Type B pancreatic cell (in vitro differentiated cells): ENCODE results near the gene NOS1AP. TPM values are rescaled to one million over a fixed set of nuclear protein-coding genes. Genes with fewer than 3 reads are reported as not detected.

Experiments used
- DNase-seq: peaks from one replicate; pipeline ENCODE4 v3.0.0; 2021; ENCODE audit warnings: mixed read lengths; ENCODE audit not compliant: unreplicated experiment; ENCODE audit errors: extremely low spot score
- H3K27ac Mint-ChIP-seq: 2 replicates; pipeline ENCODE4 v1.8.0; 2021; ENCODE audit warnings: mild to moderate bottlenecking, mixed read lengths
- H3K27me3 Mint-ChIP-seq: 2 replicates; pipeline ENCODE4 v1.8.0; 2021; ENCODE audit warnings: mixed read lengths
- H3K36me3 Mint-ChIP-seq: 2 replicates; pipeline ENCODE4 v1.8.0; 2021; ENCODE audit warnings: mixed read lengths
- H3K4me1 Mint-ChIP-seq: one replicate; pipeline ENCODE4 v1.8.0; 2021; ENCODE audit warnings: mixed read lengths; ENCODE audit not compliant: unreplicated experiment
- H3K4me3 Mint-ChIP-seq: 2 replicates; pipeline ENCODE4 v1.8.0; 2021; ENCODE audit warnings: mild to moderate bottlenecking, mixed read lengths
- H3K9me3 Mint-ChIP-seq: 2 replicates; pipeline ENCODE4 v1.8.0; 2021; ENCODE audit warnings: mixed read lengths
- total RNA-seq: library from RNA; stranded (reverse); gene quantifications from 2 replicates; pipeline ENCODE4 v1.2.1, GENCODE V29; 2021; ENCODE audit warnings: low replicate concordance
- TF ChIP-seq, protein P1 (sequence below): fragments of 200-600 bp; sonication (generic); conservative IDR thresholded peaks from 2 replicates; pipeline ENCODE4 v1.5.0; 2021; ENCODE audit warnings: antibody characterized with exemption, mild to moderate bottlenecking

The NOS1AP gene
- total RNA-seq, 1 donor from 2014 or later, result 10.4 TPM

DNA sequence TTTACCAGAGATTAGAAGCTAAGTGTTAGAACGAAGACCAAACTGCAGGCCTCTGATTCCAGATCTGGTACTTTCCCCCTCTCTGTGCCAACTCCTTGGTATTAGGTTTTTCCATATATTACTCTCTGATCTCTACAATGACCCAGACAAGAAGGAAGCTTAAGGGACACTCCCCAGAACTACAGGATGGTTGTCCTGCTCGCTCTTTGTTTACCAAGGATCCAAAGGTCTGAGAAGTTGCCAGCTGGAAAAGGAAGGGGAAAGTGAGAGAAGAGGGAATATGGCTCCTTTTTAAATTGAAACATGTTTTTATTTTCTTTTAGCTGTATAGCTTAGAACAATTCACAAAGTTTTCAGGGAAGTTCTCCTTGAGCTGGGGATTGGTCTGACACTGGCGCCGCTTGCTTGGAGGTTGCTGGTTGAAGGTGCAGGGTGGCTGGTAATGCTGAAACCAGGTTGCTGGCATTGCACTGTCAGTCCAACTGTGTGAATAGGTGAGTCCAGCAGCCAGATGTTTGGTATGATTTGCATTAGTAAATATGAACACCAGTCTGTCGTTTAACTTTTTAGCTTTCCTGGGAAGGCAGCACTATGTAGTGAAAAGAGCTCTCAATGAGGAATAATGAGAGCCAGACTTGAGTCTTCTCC lies 89.3 kb downstream of the NOS1AP start:
- Mint-ChIP-seq H3K36me3 (peaks cover 5% of the 10 kb centered on the region), H3K27ac (no peak overlapping the region), H3K4me3 (no peak overlapping the region), H3K4me1 (peaks cover 19% of the 10 kb centered on the region), H3K27me3 (no peaks in the 10 kb centered on the region), H3K9me3 (peaks cover 4% of the 10 kb centered on the region)
- TF ChIP-seq, protein P1, sequence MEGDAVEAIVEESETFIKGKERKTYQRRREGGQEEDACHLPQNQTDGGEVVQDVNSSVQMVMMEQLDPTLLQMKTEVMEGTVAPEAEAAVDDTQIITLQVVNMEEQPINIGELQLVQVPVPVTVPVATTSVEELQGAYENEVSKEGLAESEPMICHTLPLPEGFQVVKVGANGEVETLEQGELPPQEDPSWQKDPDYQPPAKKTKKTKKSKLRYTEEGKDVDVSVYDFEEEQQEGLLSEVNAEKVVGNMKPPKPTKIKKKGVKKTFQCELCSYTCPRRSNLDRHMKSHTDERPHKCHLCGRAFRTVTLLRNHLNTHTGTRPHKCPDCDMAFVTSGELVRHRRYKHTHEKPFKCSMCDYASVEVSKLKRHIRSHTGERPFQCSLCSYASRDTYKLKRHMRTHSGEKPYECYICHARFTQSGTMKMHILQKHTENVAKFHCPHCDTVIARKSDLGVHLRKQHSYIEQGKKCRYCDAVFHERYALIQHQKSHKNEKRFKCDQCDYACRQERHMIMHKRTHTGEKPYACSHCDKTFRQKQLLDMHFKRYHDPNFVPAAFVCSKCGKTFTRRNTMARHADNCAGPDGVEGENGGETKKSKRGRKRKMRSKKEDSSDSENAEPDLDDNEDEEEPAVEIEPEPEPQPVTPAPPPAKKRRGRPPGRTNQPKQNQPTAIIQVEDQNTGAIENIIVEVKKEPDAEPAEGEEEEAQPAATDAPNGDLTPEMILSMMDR, result no peak
- no peak for DNase-seq

DNA sequence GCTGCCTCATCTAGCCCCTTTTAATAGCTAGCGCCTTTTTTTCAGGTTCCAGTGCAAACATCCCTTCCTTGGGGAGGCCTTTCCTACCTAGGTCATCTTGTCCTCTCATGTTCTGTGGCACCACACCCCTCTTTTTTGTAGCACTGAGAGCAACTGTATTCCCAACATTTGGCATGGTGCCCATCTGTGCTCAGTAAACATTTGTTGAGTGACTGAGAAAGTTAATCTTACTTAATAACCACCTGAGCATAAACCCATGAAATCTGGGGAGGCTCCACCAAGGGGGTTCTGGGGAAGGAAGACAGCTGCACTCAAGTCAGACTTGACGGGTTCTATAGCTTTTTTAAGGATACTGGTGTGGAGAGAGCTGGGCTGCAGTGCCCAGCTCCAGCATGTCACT lies 90.0 kb downstream of the NOS1AP start:
- no peak for DNase-seq
- peaks cover 4% of the 10 kb centered on the region for H3K9me3 Mint-ChIP-seq
- no peak overlapping the region for H3K27ac Mint-ChIP-seq
- no peaks in the 10 kb centered on the region for H3K27me3 Mint-ChIP-seq
- peaks cover 4% of the 10 kb centered on the region for H3K36me3 Mint-ChIP-seq
- TF ChIP-seq, protein P1, result no peak
- peaks cover 22% of the 10 kb centered on the region for H3K4me1 Mint-ChIP-seq
- no peak overlapping the region for H3K4me3 Mint-ChIP-seq

DNA sequence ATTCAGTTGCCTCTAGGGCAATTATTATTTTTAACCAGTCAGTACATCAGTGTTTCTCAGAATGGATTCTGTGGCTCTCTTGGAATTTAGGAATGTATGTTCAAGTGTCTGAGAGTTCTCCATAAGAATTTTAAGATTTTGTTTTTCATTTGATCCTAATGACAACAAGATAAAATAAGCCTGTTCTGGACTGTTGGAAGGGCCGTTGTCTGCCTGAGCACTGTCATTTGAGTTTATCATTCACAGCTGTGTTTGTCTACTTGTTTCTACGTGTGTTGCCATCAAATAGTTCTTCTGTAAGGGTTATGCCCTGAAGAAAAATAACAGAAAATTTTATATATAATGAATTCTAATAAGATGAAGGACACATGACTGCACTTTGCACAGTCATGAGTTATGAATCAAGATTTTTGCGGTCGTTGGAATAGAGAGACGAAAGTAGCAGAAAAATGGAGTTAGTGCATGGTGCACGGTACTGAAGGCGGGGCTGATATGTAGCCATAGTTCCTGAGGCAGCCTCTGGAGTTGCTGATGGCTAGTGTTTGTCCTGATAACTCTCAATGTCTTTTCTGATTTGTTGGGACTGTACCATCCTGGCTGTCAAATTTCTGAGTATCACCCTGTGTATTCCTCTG lies 92.5 kb downstream of the NOS1AP start:
- peaks cover 3% of the 10 kb centered on the region for H3K36me3 Mint-ChIP-seq
- H3K27ac Mint-ChIP-seq, result no peak overlapping the region
- TF ChIP-seq, protein P1, result no peak
- H3K4me3 Mint-ChIP-seq, result no peak overlapping the region
- H3K27me3 Mint-ChIP-seq, result peaks cover 4% of the 10 kb centered on the region
- peaks cover 4% of the 10 kb centered on the region for H3K9me3 Mint-ChIP-seq
- H3K4me1 Mint-ChIP-seq, result peaks cover 31% of the 10 kb centered on the region
- no peak for DNase-seq

DNA sequence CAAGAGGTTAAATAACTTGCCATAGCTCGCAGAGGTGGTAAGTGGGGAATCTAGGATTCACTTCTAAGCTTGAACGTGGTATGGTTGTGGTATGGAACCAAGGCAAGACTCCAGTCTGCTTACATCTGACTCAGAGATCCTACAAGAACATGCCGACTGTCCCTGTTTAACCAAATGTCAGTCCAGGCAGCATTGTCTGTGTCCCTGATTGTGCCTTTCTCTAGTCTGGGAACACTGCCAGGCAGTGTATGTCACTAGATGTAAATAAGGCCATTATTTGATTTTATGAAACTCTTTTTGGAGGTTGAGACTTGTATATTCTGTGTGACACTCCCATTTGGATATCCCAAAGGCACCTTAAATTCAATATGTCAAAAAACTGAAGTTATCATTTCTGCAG lies 96.0 kb downstream of the NOS1AP start:
- Mint-ChIP-seq H3K27ac (no peak overlapping the region), H3K27me3 (peaks cover 4% of the 10 kb centered on the region), H3K9me3 (peaks cover 4% of the 10 kb centered on the region), H3K4me3 (no peak overlapping the region), H3K4me1 (peaks cover 51% of the 10 kb centered on the region), H3K36me3 (peaks cover 3% of the 10 kb centered on the region)
- TF ChIP-seq, protein P1, result no peak
- no peak for DNase-seq

DNA sequence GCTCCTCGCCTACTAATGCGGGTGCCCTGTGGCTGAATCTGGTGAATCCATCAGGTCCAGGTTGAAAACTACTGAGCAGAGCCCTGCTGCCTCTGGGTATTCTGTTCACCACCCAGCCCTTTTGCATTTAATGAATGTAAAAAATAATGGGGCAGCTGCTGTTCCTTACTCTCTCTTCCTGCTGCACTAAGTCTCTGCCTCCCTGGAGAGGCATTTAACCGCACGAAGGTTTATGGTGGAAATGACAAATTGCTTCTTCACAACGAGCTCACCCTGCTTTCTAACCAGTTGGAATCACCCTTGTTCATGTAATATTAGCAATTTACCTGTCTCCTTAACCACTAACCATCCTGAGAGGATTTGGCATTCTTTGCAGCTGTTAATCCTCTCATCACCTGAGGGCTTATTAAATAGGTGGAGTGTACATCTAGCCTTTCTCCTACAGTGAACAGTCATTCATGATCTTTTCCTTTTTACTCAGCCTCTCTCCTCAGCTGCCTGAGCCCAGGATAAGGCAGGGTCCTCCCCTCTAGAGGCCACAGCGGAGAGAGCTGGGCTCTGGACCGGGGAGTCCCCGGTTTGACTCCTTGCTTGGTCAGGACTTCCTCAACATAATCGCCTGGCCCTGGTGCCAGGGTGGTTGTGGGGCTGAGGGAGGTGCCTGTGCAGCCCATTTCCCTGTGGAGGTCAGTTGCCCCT lies 97.6 kb downstream of the NOS1AP start:
- Mint-ChIP-seq H3K36me3 (peaks cover 3% of the 10 kb centered on the region), H3K9me3 (no peaks in the 10 kb centered on the region), H3K4me3 (peak overlapping the region; percentile 30), H3K27ac (peak overlapping the region; percentile 70), H3K4me1 (peaks cover 60% of the 10 kb centered on the region), H3K27me3 (peaks cover 4% of the 10 kb centered on the region)
- DNase-seq, result no peak
- TF ChIP-seq, protein P1, result no peak
